ENCODE data around the gene MAMLD1. TPM values are rescaled to one million over a fixed set of nuclear protein-coding genes. Genes with fewer than 3 reads are reported as not detected.
A peak's percentile ranks its signal among the peaks of the same experiment; 100 is the strongest.

MAMLD1 gene
- total and polyA plus RNA-seq, 9 of the 15 experiments (the other 6 are each of a cell fraction or from before 2014, with no cell fraction given): 0.12 to 0.18 TPM; not detected in 7

- TF ChIP-seq MGA (IDR thresholded peaks at IDR 0.05): peak; percentile 23; the same call in 1 of the 2 replicates
- no peak for TF ChIP-seq XRCC4 (IDR thresholded peaks at IDR 0.05; ENCODE audit: extremely low read depth, insufficient read depth, insufficient read length)
- TF ChIP-seq ZNF316 (IDR thresholded peaks at IDR 0.05): peak; percentile 78
- no peak for TF ChIP-seq SAFB (IDR thresholded peaks at IDR 0.05; ENCODE audit: borderline replicate concordance, low read depth, low read length)
- TF ChIP-seq TCFL5 (CRISPR knock-in tag; conservative IDR thresholded peaks at IDR 0.05): no peak
- TF ChIP-seq NFE2 (IDR thresholded peaks at IDR 0.05; ENCODE audit: low read depth): peak; percentile 93
- no peak for TF ChIP-seq ZNF668 (CRISPR knock-in tag; IDR thresholded peaks at IDR 0.05)
- TF ChIP-seq YBX1 (IDR thresholded peaks at IDR 0.05): no peak
- peak; percentile 72 for TF ChIP-seq MAFF (IDR thresholded peaks at IDR 0.05; ENCODE audit: low read length)
- peak; percentile 40; the same call in 1 of the 2 replicates for TF ChIP-seq L3MBTL2 (IDR thresholded peaks at IDR 0.05)
- TF ChIP-seq RNF219 (CRISPR knock-in tag; IDR thresholded peaks at IDR 0.05): no peak
- no peak for TF ChIP-seq MECOM (CRISPR knock-in tag; IDR thresholded peaks at IDR 0.05)
- no peak for TF ChIP-seq ZNF589 (CRISPR knock-in tag; IDR thresholded peaks at IDR 0.05; ENCODE audit: low read depth)
- TF ChIP-seq MAFK (IDR thresholded peaks at IDR 0.05; ENCODE audit: low read length): peak; percentile 76
- TF ChIP-seq IRF9 (tag; IDR thresholded peaks at IDR 0.05): no peak
- TF ChIP-seq BACH1 (tag; IDR thresholded peaks at IDR 0.05): 0 out of 2 replicates have a peak, but pooled peaks have one; percentile 53
- no peak for TF ChIP-seq MCM7 (IDR thresholded peaks at IDR 0.05)
Measured at GRCh38 chrX:150456466-150456865, 93.3 kb downstream of the MAMLD1 start (continued).

Measured in K562 (cell line).